HEK293 (cell line): Measurements from ENCODE around the gene NOLC1.

Experiments
- CTCF ChIA-PET: fragments of 350-600 bp; formaldehyde crosslinking; extraction: SDS; loops from one replicate; lab custom pipeline; 2021; ENCODE audit warnings: antibody characterized with exemption; lab: Yijun Ruan, JAX
- POLR2A ChIA-PET: fragments of 300-600 bp; formaldehyde crosslinking; extraction: SDS; loops from one replicate; lab custom pipeline; 2020; ENCODE audit warnings: antibody characterized with exemption, inconsistent platforms; lab: Yijun Ruan, JAX
- H3K27ac ChIP-seq: fragments of 200-500 bp; sonication (Bioruptor generic); 2 replicates; pipeline ENCODE4 v1.5.1; 2014; ENCODE audit warnings: low read depth, low read length, control low read depth, inconsistent platforms; ENCODE audit errors: extremely low read depth
- H3K36me3 ChIP-seq, 2 experiments: fragments of 200-500 bp in 1 of 2; sonication (Bioruptor generic) in 1 of 2; 1 replicate in 1 of 2; 2 replicates in 1 of 2; pipeline ENCODE4 v1.5.1; 2014 to 2017; ENCODE audit warnings: inconsistent platforms in 2 of 2, low read length in 2 of 2; ENCODE audit not compliant: control insufficient read depth in 2 of 2, insufficient read depth in 1 of 2
- H3K4me1 ChIP-seq: fragments of 200-500 bp; sonication (Bioruptor generic); 2 replicates; pipeline ENCODE4 v1.5.1; 2014; ENCODE audit warnings: mild to moderate bottlenecking, low read length, inconsistent platforms; ENCODE audit not compliant: control insufficient read depth, insufficient read depth
- H3K4me3 ChIP-seq: 2 replicates; pipeline ENCODE4 v1.5.1; 2011; ENCODE audit warnings: low read depth, mild to moderate bottlenecking, control low read depth, low read length, moderate library complexity
- H3K9me3 ChIP-seq: fragments of 200-500 bp; sonication (Bioruptor generic); 2 replicates; pipeline ENCODE4 v1.5.1; 2014; ENCODE audit warnings: low read depth, low read length, inconsistent platforms; ENCODE audit not compliant: control insufficient read depth, insufficient read depth
- GLIS2 ChIP-seq: fragments of 450-650 bp; formaldehyde crosslinking; IDR thresholded peaks from 2 replicates; pipeline ENCODE4 v1.5.1; 2016; ENCODE audit warnings: missing biosample characterization, missing genetic modification characterization
- OSR2 ChIP-seq: fragments of 450-650 bp; formaldehyde crosslinking; IDR thresholded peaks from 2 replicates; pipeline ENCODE4 v1.5.1; 2016; ENCODE audit warnings: missing biosample characterization, missing genetic modification characterization
- PRDM10 ChIP-seq: fragments of 450-650 bp; formaldehyde crosslinking; IDR thresholded peaks from 2 replicates; pipeline ENCODE4 v1.5.1; 2016; ENCODE audit warnings: missing biosample characterization, missing genetic modification characterization
- ZBTB44 ChIP-seq: fragments of 450-650 bp; IDR thresholded peaks from 2 replicates; pipeline ENCODE4 v1.5.1; 2018; ENCODE audit warnings: missing biosample characterization, mild to moderate bottlenecking, missing genetic modification characterization
- ZNF146 ChIP-seq: fragments of 450-650 bp; formaldehyde crosslinking; IDR thresholded peaks from 2 replicates; pipeline ENCODE4 v1.5.1; 2016; ENCODE audit warnings: missing biosample characterization, missing genetic modification characterization
- ZNF155 ChIP-seq: fragments of 450-650 bp; formaldehyde crosslinking; IDR thresholded peaks from 2 replicates; pipeline ENCODE4 v1.5.1; 2016; ENCODE audit warnings: missing biosample characterization, missing genetic modification characterization
- ZNF2 ChIP-seq: fragments of 450-650 bp; formaldehyde crosslinking; IDR thresholded peaks from 2 replicates; pipeline ENCODE4 v1.5.1; 2016; ENCODE audit warnings: missing biosample characterization, missing genetic modification characterization
- ZNF341 ChIP-seq: fragments of 450-650 bp; formaldehyde crosslinking; IDR thresholded peaks from 2 replicates; pipeline ENCODE4; 2016; ENCODE audit warnings: low read depth, missing biosample characterization, missing genetic modification characterization
- ZNF433 ChIP-seq: fragments of 450-650 bp; formaldehyde crosslinking; IDR thresholded peaks from 2 replicates; pipeline ENCODE4 v1.5.1; 2016; ENCODE audit warnings: missing biosample characterization, missing genetic modification characterization, low read depth
- ZNF510 ChIP-seq: fragments of 450-650 bp; formaldehyde crosslinking; IDR thresholded peaks from 2 replicates; pipeline ENCODE4 v1.5.1; 2018; ENCODE audit warnings: mild to moderate bottlenecking, missing genetic modification characterization, missing biosample characterization; ENCODE audit not compliant: insufficient replicate concordance
- ZNF660 ChIP-seq: fragments of 450-650 bp; IDR thresholded peaks from 2 replicates; pipeline ENCODE4 v1.5.1; 2018; ENCODE audit warnings: missing biosample characterization, mild to moderate bottlenecking, missing genetic modification characterization
- ZNF664 ChIP-seq: fragments of 450-650 bp; formaldehyde crosslinking; IDR thresholded peaks from 2 replicates; pipeline ENCODE4 v1.5.1; 2016; ENCODE audit warnings: missing biosample characterization, missing genetic modification characterization
- ZXDB ChIP-seq: fragments of 450-650 bp; formaldehyde crosslinking; IDR thresholded peaks from 2 replicates; pipeline ENCODE4 v1.5.1; 2016; ENCODE audit warnings: missing biosample characterization, missing genetic modification characterization
- TF ChIP-seq, protein P1 (sequence below): fragments of 450-650 bp; formaldehyde crosslinking; IDR thresholded peaks from 2 replicates; pipeline ENCODE4 v1.5.1; 2017; ENCODE audit warnings: missing biosample characterization, missing genetic modification characterization

Gene NOLC1

GRCh38 chr10:102121739-102122372 lies 30.3 kb upstream of the NOLC1 start (continued):
- TF ChIP-seq, protein P1, sequence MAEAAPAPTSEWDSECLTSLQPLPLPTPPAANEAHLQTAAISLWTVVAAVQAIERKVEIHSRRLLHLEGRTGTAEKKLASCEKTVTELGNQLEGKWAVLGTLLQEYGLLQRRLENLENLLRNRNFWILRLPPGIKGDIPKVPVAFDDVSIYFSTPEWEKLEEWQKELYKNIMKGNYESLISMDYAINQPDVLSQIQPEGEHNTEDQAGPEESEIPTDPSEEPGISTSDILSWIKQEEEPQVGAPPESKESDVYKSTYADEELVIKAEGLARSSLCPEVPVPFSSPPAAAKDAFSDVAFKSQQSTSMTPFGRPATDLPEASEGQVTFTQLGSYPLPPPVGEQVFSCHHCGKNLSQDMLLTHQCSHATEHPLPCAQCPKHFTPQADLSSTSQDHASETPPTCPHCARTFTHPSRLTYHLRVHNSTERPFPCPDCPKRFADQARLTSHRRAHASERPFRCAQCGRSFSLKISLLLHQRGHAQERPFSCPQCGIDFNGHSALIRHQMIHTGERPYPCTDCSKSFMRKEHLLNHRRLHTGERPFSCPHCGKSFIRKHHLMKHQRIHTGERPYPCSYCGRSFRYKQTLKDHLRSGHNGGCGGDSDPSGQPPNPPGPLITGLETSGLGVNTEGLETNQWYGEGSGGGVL (tag by site-specific recombination): 0 out of 2 replicates have a peak, but pooled peaks have one; percentile 1

DNA sequence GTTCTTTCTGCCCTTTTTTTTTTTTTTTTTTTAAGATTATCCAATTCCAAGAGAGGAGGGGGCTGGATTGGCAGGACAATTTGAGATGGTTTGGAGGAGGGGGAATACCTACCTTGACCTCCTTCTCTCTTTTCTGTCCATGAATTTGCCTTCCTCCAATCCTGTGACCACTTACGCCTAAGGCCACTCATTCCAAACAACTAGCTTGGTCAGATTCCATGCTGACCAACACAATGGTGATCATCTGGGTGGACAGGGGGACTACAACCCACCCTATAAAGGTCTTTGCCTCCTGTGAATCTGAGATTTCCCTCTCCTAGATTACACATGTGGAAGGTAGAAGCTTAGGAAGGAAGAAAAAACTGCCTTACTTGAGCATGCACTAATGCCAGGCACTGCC lies 29.7 kb upstream of the NOLC1 start:
- ChIA-PET POLR2A (interaction anchor here (0.7 kb wide), 2 partner anchors 8 to 10 kb away, joined by 4 to 8 read pairs; no protein-coding TSS in a partner anchor), CTCF (interaction anchor here (0.7 to 3.0 kb wide), 3 partner anchors 9 to 47 kb away, joined by 3 to 11 read pairs (median 3); partner anchors contain the start of gene PPRC1)
- no peaks in the 10 kb centered on the region for H3K9me3 ChIP-seq
- no peak overlapping the region for H3K4me3 ChIP-seq
- H3K27ac ChIP-seq: no peak overlapping the region
- peaks cover 23% of the 10 kb centered on the region for H3K4me1 ChIP-seq
- H3K36me3 ChIP-seq: no peaks in the 10 kb centered on the region
- TF ChIP-seq ZNF2 (tag by site-specific recombination) (no peak), ZNF341 (tag by site-specific recombination) (no peak), OSR2 (tag by site-specific recombination) (no peak), ZNF155 (tag by site-specific recombination) (no peak)

- TF ChIP-seq PRDM10 (tag by site-specific recombination) (peak; percentile 86), ZXDB (tag by site-specific recombination) (no peak)
- CTCF ChIA-PET: interaction anchor here (0.6 to 3.0 kb wide), 4 partner anchors 9 to 287 kb away, joined by 3 to 11 read pairs (median 6); partner anchors contain the start of gene PPRC1
Measured at GRCh38 chr10:102123223-102123622, 29.0 kb upstream of the NOLC1 start.

GRCh38 chr10:102131286-102132170 lies 20.7 kb upstream of the NOLC1 start:
- Histone ChIP-seq H3K36me3 (peaks cover 0 to 3% of the 10 kb centered on the region in 2 experiments; a peak in 2 of 3 replicates), H3K27ac (no peak overlapping the region), H3K4me3 (no peak overlapping the region), H3K9me3 (no peaks in the 10 kb centered on the region), H3K4me1 (peaks cover 18% of the 10 kb centered on the region)
- ChIA-PET CTCF (interaction anchor here (0.7 to 2.0 kb wide), 18 partner anchors 8 to 544 kb away, joined by 3 to 11 read pairs (median 4); no protein-coding TSS in a partner anchor), POLR2A (interaction anchor here (0.6 to 1.8 kb wide), 3 partner anchors 13 to 75 kb away, joined by 3 to 9 read pairs (median 5); no protein-coding TSS in a partner anchor)
- TF ChIP-seq ZNF433 (tag by site-specific recombination): no peak
- TF ChIP-seq ZNF146 (tag by site-specific recombination): no peak
- no peak for TF ChIP-seq ZNF664 (tag by site-specific recombination)
- TF ChIP-seq ZBTB44 (tag by site-specific recombination): no peak
- TF ChIP-seq ZNF510 (tag by site-specific recombination): no peak
- TF ChIP-seq ZNF660 (tag by site-specific recombination): no peak
- TF ChIP-seq GLIS2 (tag by site-specific recombination): no peak
- no peak for TF ChIP-seq PRDM10 (tag by site-specific recombination)

More at GRCh38 chr10:102123223-102123622, 29.0 kb upstream of the NOLC1 start:
- Histone ChIP-seq H3K36me3 (no peaks in the 10 kb centered on the region), H3K4me1 (peaks cover 16% of the 10 kb centered on the region), H3K27ac (no peak overlapping the region), H3K9me3 (no peaks in the 10 kb centered on the region), H3K4me3 (no peak overlapping the region)
- POLR2A ChIA-PET: interaction anchor here (0.7 to 1.0 kb wide), 3 partner anchors 9 to 35 kb away, joined by 3 to 8 read pairs (median 6); partner anchors contain the start of gene PPRC1
